AG20443 (cell line): ENCODE measurements around the gene LIMS1.
"Not testable (repeated sequence)": the region's sequence is repeated elsewhere in the genome, so short reads cannot be mapped to it uniquely, and the experiment has no call there.

Experiments used
- DNase-seq: peaks from one replicate; pipeline ENCODE4 v3.0.0; 2012; ENCODE audit warnings: low spot score, mixed read lengths

Gene LIMS1, protein sequence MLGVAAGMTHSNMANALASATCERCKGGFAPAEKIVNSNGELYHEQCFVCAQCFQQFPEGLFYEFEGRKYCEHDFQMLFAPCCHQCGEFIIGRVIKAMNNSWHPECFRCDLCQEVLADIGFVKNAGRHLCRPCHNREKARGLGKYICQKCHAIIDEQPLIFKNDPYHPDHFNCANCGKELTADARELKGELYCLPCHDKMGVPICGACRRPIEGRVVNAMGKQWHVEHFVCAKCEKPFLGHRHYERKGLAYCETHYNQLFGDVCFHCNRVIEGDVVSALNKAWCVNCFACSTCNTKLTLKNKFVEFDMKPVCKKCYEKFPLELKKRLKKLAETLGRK

DNA sequence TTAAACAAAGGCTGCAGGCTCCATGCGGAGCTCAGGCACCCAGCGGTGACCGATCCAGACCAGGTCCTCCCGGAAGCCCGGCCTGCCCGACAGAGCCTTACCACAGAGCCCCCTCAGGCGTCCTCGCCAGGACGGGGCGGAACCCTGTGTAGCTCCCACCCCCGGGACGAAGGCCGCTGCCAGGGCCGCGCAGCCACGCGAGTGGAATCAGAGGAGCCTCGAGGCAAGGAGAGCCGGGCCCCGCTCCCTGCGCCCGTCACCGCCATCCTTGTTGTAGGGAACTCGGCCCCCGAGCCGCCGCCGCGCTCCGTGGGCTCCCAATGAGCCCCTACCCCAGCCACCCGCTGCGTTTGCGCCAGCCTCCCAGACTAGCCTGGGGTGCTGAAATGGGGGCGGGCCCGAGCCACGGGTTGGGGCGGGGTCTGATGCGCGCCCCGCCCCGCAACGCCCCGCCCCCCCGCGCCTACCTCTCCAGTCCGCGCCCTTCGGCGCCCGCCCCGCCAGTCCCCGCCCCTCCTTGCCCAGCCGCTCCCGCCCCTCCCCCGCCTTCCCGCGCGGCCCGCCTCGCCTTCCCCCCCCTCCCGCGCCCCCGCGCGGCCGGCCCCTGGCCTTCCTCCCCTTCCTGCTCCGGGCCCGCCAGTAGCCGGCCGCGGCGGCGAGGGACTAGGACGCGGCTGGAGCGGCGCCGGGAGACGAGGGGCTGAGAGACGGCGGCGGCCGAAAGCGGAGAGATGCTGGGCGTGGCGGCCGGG lies at the start of gene LIMS1:
LIMS1 (plus strand) TSS at position 639 of the 752 bp plus-strand sequence; CDS start at position 732, 93 bp downstream.
- DNase-seq, result peak; percentile 98

DNA sequence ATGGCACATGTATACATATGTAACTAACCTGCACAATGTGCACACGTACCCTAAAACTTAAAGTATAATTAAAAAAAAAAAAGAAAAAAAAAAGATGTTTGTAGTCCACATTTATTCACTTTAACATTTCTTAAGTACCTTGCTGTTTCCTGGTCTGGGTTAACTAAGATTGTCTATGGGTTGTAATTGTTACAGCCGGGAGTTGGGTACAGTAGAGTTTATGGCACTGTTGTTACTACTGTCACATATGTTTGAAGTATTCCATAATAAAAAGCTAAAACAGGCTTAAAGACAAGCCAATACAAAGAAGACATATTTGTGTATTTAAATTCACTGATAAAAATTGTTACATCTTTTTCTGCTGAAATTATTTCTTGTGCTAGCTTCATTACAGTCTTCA lies 49.0 kb upstream of the LIMS1 start:
- no peak for DNase-seq

DNA sequence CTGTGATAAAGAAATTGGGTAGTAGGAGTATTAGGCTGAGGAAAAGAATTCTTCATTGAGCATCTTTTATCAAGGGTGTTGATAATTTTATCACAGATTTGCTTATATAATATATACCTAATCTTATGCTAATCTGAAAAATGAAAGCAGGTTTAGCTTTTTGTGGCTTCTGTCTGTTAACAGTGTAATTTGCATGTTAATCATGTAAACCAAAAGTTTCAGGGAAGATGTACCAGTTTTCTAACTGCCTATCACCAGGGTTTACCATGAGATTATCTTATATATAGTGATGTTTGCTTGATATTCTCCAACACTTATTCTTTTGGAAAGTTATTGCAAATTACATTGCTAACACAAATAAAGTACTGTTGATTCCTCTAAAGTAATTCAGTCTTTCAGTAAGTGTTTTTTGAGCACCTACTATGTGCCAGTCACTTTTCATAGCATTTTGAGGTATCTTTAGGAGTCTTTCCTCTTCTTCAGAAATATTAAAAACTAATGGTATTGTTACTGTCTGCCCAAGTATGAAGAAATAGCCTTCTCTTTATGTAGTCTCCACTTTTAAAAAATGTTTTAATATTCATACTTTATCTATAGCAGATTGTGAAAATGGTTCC lies 43.7 kb upstream of the LIMS1 start:
- no peak for DNase-seq

DNA sequence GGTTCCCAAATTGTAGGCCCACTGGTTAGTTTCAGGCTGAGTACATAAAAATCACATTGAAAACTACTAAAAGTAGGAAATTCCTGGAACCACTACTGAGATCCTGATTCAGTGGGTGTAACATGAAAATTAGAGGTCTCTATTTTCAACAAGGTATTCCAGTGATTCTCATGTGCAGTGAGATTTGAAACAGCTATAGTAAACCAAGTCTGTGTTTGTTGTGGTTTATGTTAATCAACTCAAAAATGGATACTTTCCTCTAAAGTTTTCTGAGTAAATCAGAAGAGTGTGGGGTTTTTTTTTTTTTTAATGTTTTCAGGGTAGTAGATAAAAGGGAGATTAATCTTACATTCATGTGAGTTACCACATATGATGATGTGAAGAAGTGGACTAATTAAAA lies 42.4 kb upstream of the LIMS1 start:
- DNase-seq, result no peak

DNA sequence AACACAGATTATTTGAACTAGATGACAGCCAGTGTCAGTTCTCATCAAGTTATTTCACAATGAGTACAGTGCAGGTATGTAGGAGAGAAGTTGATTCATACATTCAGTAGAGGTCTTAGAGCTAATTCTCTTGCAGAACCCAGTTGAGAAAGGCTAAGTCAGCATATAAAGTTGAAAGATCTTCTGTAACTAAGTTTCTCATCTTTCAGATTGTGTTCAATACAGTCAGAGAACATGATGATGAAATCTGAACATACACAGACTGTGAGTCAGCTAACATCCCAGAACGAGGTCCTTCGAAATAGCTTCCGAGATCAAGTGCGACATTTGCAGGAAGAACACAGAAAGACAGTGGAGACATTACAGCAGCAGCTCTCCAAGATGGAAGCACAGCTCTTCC lies 41.9 kb upstream of the LIMS1 start:
- peak; percentile 46 for DNase-seq

DNA sequence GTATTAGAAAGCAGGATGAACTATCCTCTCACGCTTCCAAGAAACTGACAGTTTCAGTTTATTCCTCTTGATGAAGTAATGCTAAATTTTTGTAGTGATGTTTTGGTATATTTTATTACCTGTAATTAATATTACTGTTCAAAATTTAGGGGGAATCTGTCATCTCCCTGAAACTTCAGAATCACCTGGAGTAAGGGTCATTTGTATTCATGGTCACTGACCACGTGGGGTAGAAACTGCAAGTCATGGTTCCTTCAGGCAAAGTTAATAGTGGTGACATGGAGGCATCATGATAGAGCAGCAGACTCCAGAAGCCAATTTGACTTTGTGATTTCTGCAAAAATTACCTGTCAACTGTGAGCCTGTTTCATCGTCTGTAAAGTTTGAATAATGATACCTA lies 38.1 kb upstream of the LIMS1 start:
- not testable (repeated sequence) for DNase-seq

DNA sequence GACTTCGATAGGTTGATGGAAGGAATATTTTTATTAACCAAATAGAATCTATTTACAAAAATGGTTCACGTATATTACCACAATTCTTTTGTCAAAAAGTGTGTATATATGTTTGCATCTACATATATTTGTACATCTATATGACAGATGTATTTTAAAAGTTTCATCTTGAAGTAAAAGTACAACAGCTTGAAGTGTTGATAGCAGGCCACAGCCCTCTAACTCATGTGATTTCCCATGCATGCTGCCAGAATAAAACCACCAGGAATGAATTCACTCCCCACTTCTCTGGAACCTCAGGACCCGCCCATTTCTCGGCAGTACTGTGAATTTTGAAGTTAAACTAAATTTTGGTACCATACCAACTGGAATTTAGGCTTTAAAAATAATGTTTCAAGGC lies 26.6 kb upstream of the LIMS1 start:
- not testable (repeated sequence) for DNase-seq

DNA sequence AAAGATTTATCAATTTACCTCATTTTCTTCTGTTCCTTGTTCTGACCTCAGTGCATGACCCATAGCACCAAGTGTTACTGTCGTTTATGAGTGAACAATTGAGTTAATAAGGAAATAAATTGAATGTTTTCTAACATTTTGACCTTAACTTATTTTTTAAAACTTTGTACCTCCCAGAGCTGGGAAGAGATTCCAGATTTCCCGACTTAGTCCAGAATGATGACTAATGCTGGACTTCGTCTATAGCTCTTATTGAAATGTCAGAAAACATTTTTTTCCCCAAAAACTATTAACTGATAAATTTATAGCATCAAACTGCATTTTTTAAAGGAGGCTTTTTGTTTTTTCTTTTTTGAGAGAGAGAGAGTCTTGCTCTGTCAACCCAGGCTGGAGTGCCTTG lies 21.8 kb upstream of the LIMS1 start:
- not testable (repeated sequence) for DNase-seq

DNA sequence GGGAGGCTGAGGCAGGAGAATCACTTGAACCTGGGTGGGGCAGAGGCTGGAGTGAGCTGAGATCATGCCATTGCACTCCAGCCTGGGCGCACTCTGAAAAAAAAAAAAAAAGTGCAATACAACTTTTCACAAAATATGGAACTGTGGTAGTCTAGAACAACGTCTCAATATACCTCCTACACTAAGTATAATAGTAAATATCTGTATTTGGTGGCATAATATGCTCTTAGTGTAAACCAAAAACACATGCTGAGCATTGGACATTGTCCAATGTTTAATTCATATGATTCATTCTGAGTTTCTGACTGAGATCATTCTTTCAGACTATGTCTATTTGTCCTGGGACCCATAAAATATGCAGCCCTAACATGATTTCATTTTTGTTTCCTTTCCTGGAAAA lies 19.8 kb upstream of the LIMS1 start:
- not testable (repeated sequence) for DNase-seq

DNA sequence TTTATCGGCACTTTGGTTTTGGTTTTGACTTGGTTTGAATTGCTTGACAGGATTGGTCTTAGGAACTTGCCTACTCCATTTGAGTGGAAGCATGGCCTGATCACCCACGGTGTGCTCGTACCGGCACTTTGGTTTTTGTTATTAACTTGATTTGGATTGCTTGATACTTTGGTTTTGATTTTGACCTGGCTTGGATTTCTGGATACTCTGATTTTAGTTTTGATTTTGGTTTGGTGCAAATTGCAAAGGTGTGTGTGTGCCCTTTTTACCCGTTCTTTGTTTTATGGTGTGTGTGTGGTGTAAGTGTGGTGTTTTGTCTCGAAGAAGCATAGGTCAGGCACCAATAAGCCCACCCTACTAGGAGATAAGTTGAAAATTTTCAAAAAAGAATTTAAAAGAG lies 9.6 kb upstream of the LIMS1 start:
- DNase-seq, result not testable (repeated sequence)

DNA sequence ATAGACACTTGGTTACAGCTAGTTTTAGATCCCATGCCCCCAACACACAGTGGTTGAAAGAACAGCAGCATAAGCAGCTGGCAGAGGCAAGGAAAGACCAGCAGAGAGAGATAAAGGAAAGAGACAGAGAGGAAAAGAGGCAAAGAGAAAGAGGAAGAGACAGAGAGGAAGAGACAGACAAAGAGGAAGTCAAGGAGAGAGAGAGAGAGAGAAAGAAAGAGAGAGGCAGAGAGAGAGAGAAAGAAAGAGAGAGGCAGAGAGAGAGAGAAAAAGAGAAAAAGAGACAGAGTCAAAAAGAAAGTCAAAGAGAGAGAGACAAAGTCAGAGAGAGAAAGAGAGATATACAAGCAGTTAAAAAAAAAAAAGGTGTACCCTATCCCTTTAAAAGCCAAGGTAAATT lies 9.0 kb upstream of the LIMS1 start:
- not testable (repeated sequence) for DNase-seq

DNA sequence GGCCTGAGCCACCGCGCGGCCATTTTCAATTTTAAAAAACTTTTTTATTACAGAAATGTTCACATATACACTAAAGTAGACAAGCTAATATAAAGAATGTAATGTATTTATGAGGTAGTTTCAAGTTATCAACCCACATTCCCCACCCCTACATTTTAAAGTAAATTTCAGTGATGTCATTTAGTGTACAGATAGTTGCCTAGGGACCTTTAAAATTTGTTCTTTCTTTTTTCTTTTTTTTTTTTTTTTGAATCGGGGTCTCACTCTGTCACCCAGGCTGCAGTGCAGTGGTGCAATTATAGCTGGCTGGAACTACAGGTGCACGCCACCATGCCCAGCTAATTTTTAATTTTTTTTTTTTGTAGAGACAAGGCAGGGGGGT lies 2.6 kb upstream of the LIMS1 start:
- DNase-seq, result no peak

DNA sequence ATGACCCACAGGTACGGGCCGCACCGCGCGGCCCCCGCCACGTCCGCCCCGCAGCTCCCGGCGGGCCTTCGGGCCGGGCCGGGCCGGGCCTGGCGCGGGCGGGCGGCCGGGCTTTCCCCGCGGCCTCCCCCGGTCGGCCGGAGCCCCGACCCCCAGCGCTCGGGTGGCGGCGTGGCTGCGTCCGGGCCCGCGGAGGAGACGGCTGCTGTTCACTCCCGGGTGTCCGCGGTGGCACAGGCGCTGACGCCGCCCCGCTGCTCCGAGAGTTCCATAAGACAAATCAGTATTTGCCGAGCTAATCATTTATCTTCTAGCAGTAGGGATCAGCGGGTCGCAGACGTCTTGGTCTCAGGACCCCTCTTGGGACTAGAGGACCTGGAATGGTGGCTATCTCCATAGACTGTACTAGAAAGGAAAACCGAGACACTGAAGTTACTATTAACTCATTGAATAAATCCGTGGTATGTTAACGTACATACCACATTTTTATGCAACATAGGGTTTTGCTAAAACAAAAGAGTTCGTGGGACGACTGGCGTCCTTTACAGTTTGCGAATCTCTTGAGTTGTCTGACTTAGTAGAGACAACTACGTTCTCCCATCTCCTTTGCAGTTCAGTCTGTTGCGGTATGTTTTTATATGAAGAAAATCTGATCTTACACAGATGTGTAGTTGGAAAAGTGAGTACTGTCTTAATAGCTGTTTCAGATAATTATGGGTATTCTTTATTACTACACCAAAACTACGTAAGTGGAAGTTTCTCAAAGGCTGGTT lies 500 bp downstream of the LIMS1 start:
- DNase-seq, result peak; percentile 61

DNA sequence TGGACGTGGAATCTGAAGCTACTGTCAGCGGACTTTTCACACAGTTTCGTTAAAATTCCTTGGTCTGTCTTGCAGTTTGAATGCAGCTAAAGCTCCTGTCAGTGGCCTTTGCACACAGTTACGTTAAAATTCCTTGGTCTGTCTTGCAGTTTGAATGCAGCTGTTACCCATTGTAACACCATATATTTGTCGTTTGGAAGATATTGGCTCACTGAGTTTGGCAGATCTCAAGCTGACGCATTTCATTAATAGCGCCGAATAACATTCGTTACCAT lies 1.0 kb downstream of the LIMS1 start:
- no peak for DNase-seq

DNA sequence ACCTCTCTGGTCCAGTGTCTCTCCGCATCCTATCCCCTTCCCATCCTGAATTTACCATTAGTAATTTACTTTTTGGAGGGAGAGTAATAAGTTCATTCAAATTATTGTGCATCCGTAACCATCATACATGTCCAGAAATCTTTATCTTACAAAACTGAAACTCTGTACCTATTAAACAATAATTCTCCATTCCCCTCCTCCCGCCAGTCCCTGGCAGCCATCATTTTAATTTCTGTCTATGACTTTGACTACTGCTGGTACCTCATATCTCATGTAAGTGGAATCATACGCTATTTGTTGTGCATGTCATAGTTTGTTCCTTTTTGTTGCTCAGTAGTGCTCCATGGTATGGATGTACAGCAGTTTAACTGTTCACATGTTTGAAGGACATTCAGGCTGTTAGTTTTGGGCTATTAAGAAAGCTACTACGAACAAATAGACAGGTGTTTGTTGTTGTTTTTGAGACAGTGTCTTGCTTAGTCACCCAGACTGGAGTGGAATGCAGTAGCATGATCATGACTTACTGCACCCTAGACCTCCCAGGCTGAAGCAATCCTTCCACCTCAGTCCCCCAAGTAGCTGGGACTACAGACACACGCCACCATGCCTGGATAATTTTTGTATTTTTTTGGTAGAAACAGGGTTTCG lies 2.0 kb downstream of the LIMS1 start:
- DNase-seq, result no peak

DNA sequence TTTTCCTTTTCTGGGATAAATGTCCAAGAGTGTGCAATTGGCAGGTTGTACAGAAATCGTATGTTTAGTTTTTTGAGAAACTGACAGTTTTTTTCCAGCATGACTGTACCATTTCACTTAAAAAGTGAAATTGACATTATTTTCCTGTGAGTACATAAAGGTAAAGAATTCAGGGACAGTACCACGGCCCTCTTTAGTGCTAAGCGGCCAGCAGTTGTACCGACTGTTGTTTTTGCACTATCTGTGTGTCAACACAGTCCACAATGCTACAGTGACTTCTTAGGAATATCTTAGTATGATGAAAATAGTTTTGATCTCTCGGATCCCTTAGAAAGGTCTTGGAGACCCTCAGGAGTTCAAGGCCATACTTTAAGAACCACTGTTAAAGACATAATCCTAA lies 2.6 kb downstream of the LIMS1 start:
- no peak for DNase-seq

DNA sequence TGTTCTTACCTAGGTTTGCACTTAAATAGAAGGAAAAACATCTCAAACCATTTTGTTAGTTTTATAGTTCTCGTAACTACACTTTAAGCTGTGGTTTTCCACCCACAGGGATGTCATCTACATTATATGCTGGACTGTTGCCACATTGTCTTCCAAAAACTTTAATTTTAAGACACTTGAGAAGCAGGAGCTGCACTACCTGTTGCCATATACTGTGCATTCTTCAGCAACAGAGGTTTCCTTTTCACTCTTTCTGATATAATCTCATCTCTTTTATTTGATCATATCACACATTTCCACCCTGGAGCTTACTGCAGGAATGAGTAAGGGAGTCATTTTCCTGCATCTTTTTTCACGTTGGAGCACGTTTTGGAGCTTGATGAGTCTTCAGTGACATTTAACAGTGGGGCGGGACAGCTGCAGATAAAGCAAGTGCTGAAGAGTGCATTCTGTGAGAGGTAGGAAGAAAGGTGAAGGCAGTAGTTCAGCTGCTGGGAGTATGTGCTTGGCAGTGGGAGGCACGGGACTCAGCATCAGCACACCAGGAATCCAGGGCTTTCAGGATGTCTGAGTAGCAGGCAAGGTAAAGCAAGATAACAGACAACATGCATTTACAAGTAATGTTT lies 3.8 kb downstream of the LIMS1 start:
- DNase-seq, result no peak

DNA sequence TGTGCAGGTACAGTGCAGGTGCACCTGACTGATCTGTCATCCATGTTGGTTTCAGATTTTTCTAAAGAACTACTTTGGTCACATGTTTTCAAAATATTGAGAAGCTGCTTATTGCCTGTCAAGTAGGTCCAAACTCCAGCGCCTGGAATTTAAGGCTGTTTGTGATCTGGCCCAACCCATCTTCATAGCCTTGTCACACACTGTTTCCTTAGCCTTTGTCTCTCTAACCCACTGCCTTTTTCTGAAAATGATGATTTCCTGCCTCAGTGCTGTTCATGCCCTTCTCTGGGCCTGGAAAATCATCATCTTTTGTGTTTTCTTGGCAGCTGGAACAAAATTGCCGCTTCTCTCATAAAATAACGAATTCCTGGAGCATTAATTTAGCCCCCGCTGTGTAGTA lies 7.2 kb downstream of the LIMS1 start:
- no peak for DNase-seq

DNA sequence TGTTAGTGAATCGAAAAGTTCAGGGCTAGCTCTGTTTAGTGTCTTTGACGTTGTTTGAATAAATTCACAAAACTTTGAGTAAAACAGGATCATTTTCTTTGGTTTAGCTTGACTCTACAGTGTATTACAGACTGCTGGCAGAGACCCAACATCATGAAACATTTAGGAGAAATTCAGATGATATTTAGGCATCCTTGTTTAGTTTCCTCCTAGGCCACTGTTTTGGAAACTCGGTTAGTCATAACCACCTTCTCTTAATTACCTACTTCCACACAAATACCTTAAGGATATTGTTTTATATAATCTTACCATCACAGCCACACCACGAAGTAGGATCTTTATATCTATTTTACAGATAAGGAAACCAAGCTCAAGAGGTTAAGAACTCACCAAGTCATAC lies 7.8 kb downstream of the LIMS1 start:
- peak; percentile 42 for DNase-seq

DNA sequence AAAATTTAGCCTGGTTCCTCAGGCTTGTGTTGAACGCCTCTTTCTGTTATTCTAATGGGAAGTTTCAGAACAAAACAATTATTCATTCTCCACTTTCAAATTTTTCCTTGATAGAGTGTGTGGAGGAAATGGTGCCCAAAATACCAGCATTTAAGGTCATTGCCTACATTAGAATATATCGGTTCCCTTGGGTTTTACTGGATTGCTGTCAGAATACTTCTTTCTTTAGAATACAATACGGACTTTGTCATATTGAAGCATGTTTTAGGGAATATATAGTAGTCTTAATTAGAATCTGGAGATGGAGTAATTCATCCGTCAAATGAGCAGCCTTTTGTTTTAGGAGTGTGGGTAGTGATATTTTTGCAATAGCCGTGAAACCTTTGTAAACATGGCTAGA lies 13.3 kb downstream of the LIMS1 start:
- no peak for DNase-seq

DNA sequence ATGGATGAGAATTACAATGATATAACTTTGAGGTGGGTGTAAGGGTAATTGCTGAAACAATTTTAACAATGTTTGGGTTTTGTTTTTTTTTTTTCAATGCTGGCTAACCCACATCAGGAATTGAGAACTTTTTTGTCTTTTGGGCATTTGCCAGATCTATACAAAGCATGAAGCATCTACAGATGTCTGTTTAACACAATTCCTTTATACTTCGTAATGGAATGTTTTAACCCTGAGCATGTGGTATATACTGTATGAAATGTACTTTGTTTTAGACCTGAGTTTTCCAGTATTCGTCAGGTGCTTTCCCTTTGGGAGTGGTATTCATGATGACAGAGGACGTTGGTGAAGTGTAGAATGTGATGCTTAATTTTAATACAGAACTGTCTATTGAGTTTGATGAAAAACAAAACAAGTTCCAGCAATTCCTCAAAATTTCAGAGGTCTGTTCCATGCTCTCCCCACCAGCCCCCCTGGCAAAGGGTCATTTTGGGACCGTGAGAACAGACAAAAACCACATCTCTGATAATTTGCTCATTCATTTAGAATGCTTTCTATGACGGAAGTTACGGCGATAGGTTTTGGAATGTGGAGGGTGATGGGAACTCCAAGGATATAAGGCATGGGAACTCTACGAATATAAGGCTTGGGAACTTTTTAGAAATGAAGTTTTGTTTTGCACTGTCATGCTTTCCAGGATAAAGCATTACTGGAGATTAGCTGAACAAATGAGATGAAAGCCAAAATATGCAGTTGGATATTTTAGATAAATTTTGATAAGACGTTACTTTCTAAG lies 14.1 kb downstream of the LIMS1 start:
- DNase-seq, result no peak
